ENCODE results near the gene CELA1.

The CELA1 gene

GRCh38 chr12:51382173-51382572 lies 35.7 kb upstream of the CELA1 start:
- peak overlapping the region; percentile 46 for H3K27ac Mint-ChIP-seq
- H3K9me3 Mint-ChIP-seq (ENCODE audit: low read depth), result no peaks in the 10 kb centered on the region
- peaks cover 52% of the 10 kb centered on the region for H3K4me1 Mint-ChIP-seq (ENCODE audit: low read depth)
- H3K4me3 Mint-ChIP-seq, result no peak overlapping the region
- H3K27me3 Mint-ChIP-seq, result no peaks in the 10 kb centered on the region
- peaks cover 26% of the 10 kb centered on the region for H3K36me3 Mint-ChIP-seq

GRCh38 chr12:51381226-51382079 lies 35.0 kb upstream of the CELA1 start:
- H3K36me3 Mint-ChIP-seq, result peaks cover 26% of the 10 kb centered on the region
- peaks cover 48% of the 10 kb centered on the region for H3K4me1 Mint-ChIP-seq (ENCODE audit: low read depth)
- no peaks in the 10 kb centered on the region for H3K27me3 Mint-ChIP-seq
- no peak overlapping the region for H3K4me3 Mint-ChIP-seq
- no peak overlapping the region for H3K27ac Mint-ChIP-seq
- no peaks in the 10 kb centered on the region for H3K9me3 Mint-ChIP-seq (ENCODE audit: low read depth)

- Mint-ChIP-seq H3K36me3 (peaks cover 29% of the 10 kb centered on the region), H3K9me3 (ENCODE audit: low read depth) (no peaks in the 10 kb centered on the region), H3K4me1 (ENCODE audit: low read depth) (peaks cover 45% of the 10 kb centered on the region), H3K27ac (no peak overlapping the region), H3K27me3 (no peaks in the 10 kb centered on the region), H3K4me3 (no peak overlapping the region)
Measured at GRCh38 chr12:51379571-51379970, 33.1 kb upstream of the CELA1 start.

- H3K36me3 Mint-ChIP-seq, result peaks cover 29% of the 10 kb centered on the region
- no peak overlapping the region for H3K27ac Mint-ChIP-seq
- no peak overlapping the region for H3K4me3 Mint-ChIP-seq
- peaks cover 38% of the 10 kb centered on the region for H3K4me1 Mint-ChIP-seq (ENCODE audit: low read depth)
- H3K27me3 Mint-ChIP-seq, result no peaks in the 10 kb centered on the region
- no peaks in the 10 kb centered on the region for H3K9me3 Mint-ChIP-seq (ENCODE audit: low read depth)
Measured at GRCh38 chr12:51378749-51379148, 32.3 kb upstream of the CELA1 start.

GRCh38 chr12:51377099-51377984 lies 30.9 kb upstream of the CELA1 start:
- Mint-ChIP-seq H3K4me1 (ENCODE audit: low read depth) (peaks cover 30% of the 10 kb centered on the region), H3K36me3 (peaks cover 34% of the 10 kb centered on the region), H3K27me3 (no peaks in the 10 kb centered on the region), H3K9me3 (ENCODE audit: low read depth) (no peaks in the 10 kb centered on the region), H3K4me3 (no peak overlapping the region), H3K27ac (no peak overlapping the region)

GRCh38 chr12:51374856-51375255 lies 28.4 kb upstream of the CELA1 start:
- H3K4me1 Mint-ChIP-seq (ENCODE audit: low read depth), result peaks cover 40% of the 10 kb centered on the region
- no peaks in the 10 kb centered on the region for H3K27me3 Mint-ChIP-seq
- no peak overlapping the region for H3K4me3 Mint-ChIP-seq
- peaks cover 36% of the 10 kb centered on the region for H3K36me3 Mint-ChIP-seq
- no peaks in the 10 kb centered on the region for H3K9me3 Mint-ChIP-seq (ENCODE audit: low read depth)
- H3K27ac Mint-ChIP-seq, result no peak overlapping the region

- peaks cover 36% of the 10 kb centered on the region for H3K36me3 Mint-ChIP-seq
- H3K4me3 Mint-ChIP-seq, result no peak overlapping the region
- H3K27ac Mint-ChIP-seq, result no peak overlapping the region
- no peaks in the 10 kb centered on the region for H3K27me3 Mint-ChIP-seq
- H3K9me3 Mint-ChIP-seq (ENCODE audit: low read depth), result no peaks in the 10 kb centered on the region
- H3K4me1 Mint-ChIP-seq (ENCODE audit: low read depth), result peaks cover 45% of the 10 kb centered on the region
Measured at GRCh38 chr12:51374361-51374760, 27.9 kb upstream of the CELA1 start.

- H3K27ac Mint-ChIP-seq, result no peak overlapping the region
- no peaks in the 10 kb centered on the region for H3K9me3 Mint-ChIP-seq (ENCODE audit: low read depth)
- peaks cover 50% of the 10 kb centered on the region for H3K4me1 Mint-ChIP-seq (ENCODE audit: low read depth)
- H3K36me3 Mint-ChIP-seq, result peaks cover 32% of the 10 kb centered on the region
- H3K4me3 Mint-ChIP-seq, result no peak overlapping the region
- H3K27me3 Mint-ChIP-seq, result no peaks in the 10 kb centered on the region
Measured at GRCh38 chr12:51373187-51373586, 26.7 kb upstream of the CELA1 start.

GRCh38 chr12:51372021-51372420 lies 25.5 kb upstream of the CELA1 start:
- Mint-ChIP-seq H3K4me3 (no peak overlapping the region), H3K9me3 (ENCODE audit: low read depth) (no peaks in the 10 kb centered on the region), H3K27me3 (no peaks in the 10 kb centered on the region), H3K36me3 (peaks cover 24% of the 10 kb centered on the region), H3K27ac (no peak overlapping the region), H3K4me1 (ENCODE audit: low read depth) (peaks cover 52% of the 10 kb centered on the region)

GRCh38 chr12:51371295-51371953 lies 24.9 kb upstream of the CELA1 start:
- Mint-ChIP-seq H3K36me3 (peaks cover 24% of the 10 kb centered on the region), H3K4me1 (ENCODE audit: low read depth) (peaks cover 52% of the 10 kb centered on the region)

GRCh38 chr12:51370667-51371066 lies 24.2 kb upstream of the CELA1 start:
- H3K4me3 Mint-ChIP-seq, result no peak overlapping the region
- H3K36me3 Mint-ChIP-seq, result peaks cover 24% of the 10 kb centered on the region
- no peak overlapping the region for H3K27ac Mint-ChIP-seq
- H3K27me3 Mint-ChIP-seq, result no peaks in the 10 kb centered on the region
- no peaks in the 10 kb centered on the region for H3K9me3 Mint-ChIP-seq (ENCODE audit: low read depth)
- H3K4me1 Mint-ChIP-seq (ENCODE audit: low read depth), result peaks cover 52% of the 10 kb centered on the region

More at GRCh38 chr12:51371295-51371953, 24.9 kb upstream of the CELA1 start:
- Mint-ChIP-seq H3K9me3 (ENCODE audit: low read depth) (no peaks in the 10 kb centered on the region), H3K27ac (peak overlapping the region; percentile 50), H3K4me3 (no peak overlapping the region), H3K27me3 (no peaks in the 10 kb centered on the region)

- peak overlapping the region; percentile 79 for H3K4me3 Mint-ChIP-seq
- peak overlapping the region; percentile 87 for H3K27ac Mint-ChIP-seq
- no peaks in the 10 kb centered on the region for H3K27me3 Mint-ChIP-seq
- H3K4me1 Mint-ChIP-seq (ENCODE audit: low read depth), result peaks cover 50% of the 10 kb centered on the region
- no peaks in the 10 kb centered on the region for H3K9me3 Mint-ChIP-seq (ENCODE audit: low read depth)
- H3K36me3 Mint-ChIP-seq, result peaks cover 20% of the 10 kb centered on the region
Measured at GRCh38 chr12:51369581-51369980, 23.1 kb upstream of the CELA1 start.

GRCh38 chr12:51368640-51369517 lies 22.4 kb upstream of the CELA1 start:
- Mint-ChIP-seq H3K27me3 (no peaks in the 10 kb centered on the region), H3K36me3 (peaks cover 20% of the 10 kb centered on the region), H3K27ac (peak overlapping the region; percentile 87), H3K4me1 (ENCODE audit: low read depth) (peaks cover 50% of the 10 kb centered on the region), H3K9me3 (ENCODE audit: low read depth) (no peaks in the 10 kb centered on the region), H3K4me3 (peak overlapping the region; percentile 79)

- no peak overlapping the region for H3K27ac Mint-ChIP-seq
- no peaks in the 10 kb centered on the region for H3K27me3 Mint-ChIP-seq
- H3K9me3 Mint-ChIP-seq (ENCODE audit: low read depth), result no peaks in the 10 kb centered on the region
- H3K4me3 Mint-ChIP-seq, result no peak overlapping the region
- H3K36me3 Mint-ChIP-seq, result peaks cover 14% of the 10 kb centered on the region
- H3K4me1 Mint-ChIP-seq (ENCODE audit: low read depth), result peaks cover 30% of the 10 kb centered on the region
Measured at GRCh38 chr12:51365276-51365675, 18.8 kb upstream of the CELA1 start.
